H1 (cell line): Measurements from ENCODE around the gene NDC1. TPM values are rescaled to one million over a fixed set of nuclear protein-coding genes. Genes with fewer than 3 reads are reported as not detected.

Experiments
- CTCF ChIA-PET: fragments of 300-600 bp; sonication (Branson Sonifier 250); formaldehyde crosslinking; loops from one replicate; lab custom pipeline; 2021; ENCODE audit not compliant: partially characterized antibody; lab: Charles Lee
- POLR2A ChIA-PET: fragments of 300-600 bp; sonication (Branson Sonifier 250); formaldehyde crosslinking; loops from one replicate; lab custom pipeline; 2021; ENCODE audit warnings: inconsistent platforms; ENCODE audit not compliant: partially characterized antibody; lab: Charles Lee
- DNase-seq, 2 experiments: peaks; one replicate each; pipeline versions ENCODE4 v3.0.0 to v3.0.0-alpha.2; 2010 to 2022; ENCODE audit warnings: low spot score in 2 of 2, low read depth in 1 of 2, mixed read lengths in 1 of 2
- FAIRE-seq: peaks from 2 replicates; lab custom pipeline; 2011; peaks lifted over from hg19 to GRCh38; lab: Jason Lieb, UNC
- H2AFZ ChIP-seq: 2 replicates; pipeline ENCODE4 v1.8.1; 2012; ENCODE audit warnings: low read length, inconsistent platforms
- H2AK5ac ChIP-seq: 2 replicates; pipeline ENCODE4 v1.6.1; 2013; ENCODE audit warnings: low read depth, low read length
- H2BK120ac ChIP-seq: replicated peaks from 2 replicates; pipeline ENCODE3; 2013; ENCODE audit warnings: low read depth, low read length, inconsistent platforms
- H2BK12ac ChIP-seq: 2 replicates; pipeline ENCODE4 v1.6.1; 2013; ENCODE audit warnings: low read depth, low read length
- H2BK15ac ChIP-seq: 2 replicates; pipeline ENCODE4 v1.6.1; 2013; ENCODE audit warnings: low read length
- H2BK20ac ChIP-seq: 2 replicates; pipeline ENCODE4 v1.6.1; 2013; ENCODE audit warnings: low read length
- H2BK5ac ChIP-seq: 2 replicates; pipeline ENCODE4 v1.6.1; 2013; ENCODE audit warnings: low read depth, low read length
- H3K14ac ChIP-seq: 2 replicates; pipeline ENCODE4 v1.6.1; 2013; ENCODE audit warnings: inconsistent platforms; ENCODE audit not compliant: insufficient read length
- H3K18ac ChIP-seq: 2 replicates; pipeline ENCODE4 v1.6.1; 2013; ENCODE audit warnings: low read length; ENCODE audit errors: extremely low read depth
- H3K23ac ChIP-seq: 2 replicates; pipeline ENCODE4 v1.6.1; 2013; ENCODE audit warnings: inconsistent platforms; ENCODE audit not compliant: insufficient read length
- H3K23me2 ChIP-seq: 2 replicates; pipeline ENCODE4 v1.6.1; 2013; ENCODE audit warnings: low read depth, low read length
- H3K27ac ChIP-seq: 2 replicates; pipeline ENCODE4 v1.6.1; 2011; ENCODE audit warnings: low read depth, low read length, inconsistent platforms
- H3K27me3 ChIP-seq, 4 experiments: replicated peaks in 1 of 4; 1 replicate in 1 of 4; 2 replicates in 3 of 4; pipeline versions ENCODE4 v1.6.1 to v1.8.1; 2011 to 2013; ENCODE audit warnings: low read length in 3 of 4, mild to moderate bottlenecking in 3 of 4, inconsistent platforms in 2 of 4, mixed read lengths in 2 of 4, moderate library complexity in 1 of 4; ENCODE audit not compliant: control insufficient read depth in 3 of 4, insufficient read depth in 3 of 4; ENCODE audit errors: extremely low read depth in 1 of 4
- H3K36me3 ChIP-seq, 4 experiments: 2 replicates each; pipeline versions ENCODE4 v1.6.1 to v1.8.1; 2011 to 2013; ENCODE audit warnings: mild to moderate bottlenecking in 4 of 4, low read length in 3 of 4, moderate library complexity in 2 of 4, control low read depth in 1 of 4, inconsistent platforms in 1 of 4; ENCODE audit not compliant: insufficient read depth in 4 of 4, control insufficient read depth in 2 of 4
- H3K4ac ChIP-seq: replicated peaks from 2 replicates; pipeline ENCODE3; 2013; ENCODE audit warnings: low read length, low read depth, mixed read lengths, inconsistent platforms; ENCODE audit not compliant: insufficient read length
- H3K4me1 ChIP-seq, 4 experiments: replicated peaks in 1 of 4; 1 replicate in 1 of 4; 2 replicates in 3 of 4; pipeline versions ENCODE4 v1.6.1 to v1.8.1; 2011 to 2013; ENCODE audit warnings: low read length in 3 of 4, inconsistent platforms in 2 of 4, mixed read lengths in 1 of 4; ENCODE audit not compliant: insufficient read depth in 4 of 4, control insufficient read depth in 3 of 4
- H3K4me2 ChIP-seq, 2 experiments: 2 replicates each; pipeline versions ENCODE4 v1.6.1 to v1.8.1; 2011 to 2013; ENCODE audit warnings: low read depth in 2 of 2, low read length in 2 of 2, control low read depth in 1 of 2, inconsistent platforms in 1 of 2, mild to moderate bottlenecking in 1 of 2; ENCODE audit not compliant: insufficient read depth in 1 of 2
- H3K4me3 ChIP-seq, 4 experiments: fragments of 200-600, 300-600 bp in 1 of 4; sonication (generic), shearing (Covaris generic), sonication (Bioruptor Twin) in 1 of 4; 2 replicates each; pipeline versions ENCODE4 v1.5.1 to v1.8.1; 2011 to 2016; ENCODE audit warnings: low read length in 4 of 4, low read depth in 3 of 4, control low read depth in 2 of 4, inconsistent platforms in 2 of 4, mild to moderate bottlenecking in 2 of 4, mixed read lengths in 1 of 4, moderate library complexity in 1 of 4; ENCODE audit not compliant: insufficient read depth in 2 of 4; ENCODE audit errors: extremely low read depth in 1 of 4
- H3K56ac ChIP-seq: replicated peaks from 2 replicates; pipeline ENCODE3; 2013; ENCODE audit warnings: low read depth, mild to moderate bottlenecking, mixed read lengths, low read length, inconsistent platforms; ENCODE audit not compliant: insufficient read length
- H3K79me1 ChIP-seq: 2 replicates; pipeline ENCODE4 v1.6.1; 2013; ENCODE audit warnings: low read depth, low read length, control low read depth
- H3K79me2 ChIP-seq, 2 experiments: 2 replicates each; pipeline versions ENCODE4 v1.6.1 to v1.8.1; 2012 to 2013; ENCODE audit warnings: low read length in 2 of 2, mild to moderate bottlenecking in 2 of 2, inconsistent platforms in 1 of 2; ENCODE audit not compliant: insufficient read depth in 2 of 2, control insufficient read depth in 1 of 2
- H3K9ac ChIP-seq, 4 experiments: replicated peaks in 1 of 4; 1 replicate in 1 of 4; 2 replicates in 3 of 4; pipeline versions ENCODE4 v1.6.1 to v1.8.1; 2011 to 2013; ENCODE audit warnings: low read depth in 3 of 4, low read length in 3 of 4, control low read depth in 2 of 4, mild to moderate bottlenecking in 2 of 4, moderate library complexity in 2 of 4, inconsistent platforms in 1 of 4; ENCODE audit errors: extremely low read depth in 1 of 4
- H3K9me3 ChIP-seq, 2 experiments: 2 replicates each; pipeline versions ENCODE4 v1.6.1 to v1.8.1; 2012 to 2013; ENCODE audit warnings: mild to moderate bottlenecking in 2 of 2, moderate library complexity in 2 of 2, control low read depth in 1 of 2, inconsistent platforms in 1 of 2, low read depth in 1 of 2, low read length in 1 of 2, mixed read lengths in 1 of 2; ENCODE audit not compliant: insufficient read depth in 2 of 2
- H4K20me1 ChIP-seq, 2 experiments: replicated peaks in 1 of 2; 2 replicates each; pipeline versions ENCODE3 to v1.8.1; 2011 to 2013; ENCODE audit warnings: inconsistent platforms in 2 of 2, low read length in 2 of 2, mild to moderate bottlenecking in 1 of 2; ENCODE audit not compliant: insufficient read depth in 2 of 2, control insufficient read depth in 1 of 2
- H4K5ac ChIP-seq: 2 replicates; pipeline ENCODE4 v1.6.1; 2013; ENCODE audit warnings: low read length, low read depth, mixed read lengths, inconsistent platforms; ENCODE audit not compliant: insufficient read length
- H4K8ac ChIP-seq: 2 replicates; pipeline ENCODE4 v1.8.0; 2013; ENCODE audit warnings: mild to moderate bottlenecking, moderate library complexity, low read length, inconsistent platforms; ENCODE audit not compliant: insufficient read depth; ENCODE audit errors: extremely low read depth
- H4K91ac ChIP-seq: replicated peaks from 2 replicates; pipeline ENCODE3; 2013; ENCODE audit warnings: low read length, mixed read lengths, inconsistent platforms; ENCODE audit not compliant: insufficient read length
- HDAC2 ChIP-seq, 2 experiments: fragments of 300-600 bp in 1 of 2; sonication (generic) in 1 of 2; IDR thresholded peaks; 2 replicates each; pipeline ENCODE4 v1.6.1; 2011 to 2012; ENCODE audit warnings: low read depth in 2 of 2, low read length in 2 of 2, mild to moderate bottlenecking in 2 of 2, moderate library complexity in 2 of 2, borderline replicate concordance in 1 of 2, inconsistent platforms in 1 of 2
- SAP30 ChIP-seq: fragments of 300-600 bp; sonication (generic); IDR thresholded peaks from 2 replicates; pipeline ENCODE4 v1.7.1; 2012; ENCODE audit warnings: low read length, moderate library complexity, mild to moderate bottlenecking, inconsistent platforms; ENCODE audit not compliant: insufficient read depth, insufficient replicate concordance
- WGBS, 2 experiments: shearing (Covaris generic) in 1 of 2; methylation state at CpG; one replicate each; pipeline versions ENCODE4 v1.1.6 to v1.1.7; 2013 to 2015; ENCODE audit warnings: low lambda C conversion rate in 2 of 2, mixed read lengths in 2 of 2, inconsistent platforms in 1 of 2, low coverage in 1 of 2, missing lambda C conversion rate in 1 of 2; ENCODE audit not compliant: insufficient replicate concordance in 2 of 2, insufficient coverage in 1 of 2, insufficient read length in 1 of 2; ENCODE audit errors: extremely low coverage in 1 of 2, missing lambda C conversion rate in 1 of 2; 5-methylcytosine and 5-hydroxymethylcytosine counted together
- polyA plus RNA-seq, 7 experiments: library from polyadenylated mRNA; depleted of rRNA in 3 of 7; stranded (reverse) in 5 of 7; unstranded in 2 of 7; fragments of >200 nt in 5 of 7; fragments of 200-250 nt in 2 of 7; gene quantifications; 1 replicate in 5 of 7; 2 replicates in 1 of 7; 4 replicates in 1 of 7; pipeline versions ENCODE4 v1.2.1 to v1.2.3, GENCODE V29; 2011 to 2013; ENCODE audit warnings: missing spikeins in 2 of 7, mixed read lengths in 2 of 7
- total RNA-seq: library from RNA; stranded (reverse); fragmentation: NEBNext Ultra II Directional; extraction: Animal tissue kit (Norgen Biotek cat#: 25700); gene quantifications from 2 replicates; pipeline ENCODE4 v1.2.1, GENCODE V29; 2021

The NDC1 gene
- total and polyA plus RNA-seq, 2 of the 8 experiments (the other 6 are each of a cell fraction or from before 2014, with no cell fraction given): 62.9 to 66.1 TPM

DNA sequence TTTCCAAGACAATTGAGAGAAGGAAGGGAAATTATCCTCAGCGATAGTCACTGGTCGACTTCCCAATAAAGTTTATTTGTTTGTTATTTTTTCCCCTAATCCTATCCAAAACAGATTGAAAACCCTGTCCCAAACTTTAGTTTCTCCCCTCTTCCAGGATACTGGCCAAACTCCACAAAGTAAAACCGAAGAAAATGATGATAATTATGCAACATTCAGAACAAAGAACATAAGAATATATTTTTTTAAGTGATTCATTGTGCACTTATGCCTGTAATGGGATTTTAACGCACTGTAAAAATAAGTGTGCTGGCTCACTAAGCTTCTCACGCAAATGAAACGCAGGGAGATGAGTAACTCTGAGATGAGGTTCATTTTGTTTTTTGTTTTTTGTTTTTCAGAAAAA lies 105.2 kb downstream of the NDC1 start:
- FAIRE-seq: no peak
- no peaks in the 10 kb centered on the region for H3K79me2 ChIP-seq

More for the DNA sequence above, 105.2 kb downstream of the NDC1 start:
- Histone ChIP-seq H3K9ac (no peak overlapping the region), H2AK5ac (no peak overlapping the region), H2BK120ac (no peak overlapping the region), H3K36me3 (no peaks in the 10 kb centered on the region; a peak in 1 of 8 replicates), H4K5ac (no peak overlapping the region), H3K4me1 (peaks cover 0 to under 1% (median under 1%) of the 10 kb centered on the region in 4 experiments; a peak in 2 of 7 replicates), H3K4me2 (no peak overlapping the region), H3K9me3 (no peaks in the 10 kb centered on the region), H3K23ac (no peak overlapping the region), H3K56ac (no peak overlapping the region), H3K79me1 (no peaks in the 10 kb centered on the region), H4K8ac (no peak overlapping the region)
- 73% methylated on average over 6 of the region's 6 CpGs; no CpG with 5 or more reads in 1 of the 2 experiments for WGBS, 2 experiments
- POLR2A ChIA-PET: no interaction called here
- TF ChIP-seq SAP30 (no peak), HDAC2 (IDR thresholded peaks at IDR 0.05; ENCODE audit: borderline replicate concordance in 1 of 2, low read depth in 2 of 2, low read length in 2 of 2) (no peak)
- TF ChIP-seq, all 59 proteins: peak for 0
- H3K14ac ChIP-seq: no peak overlapping the region
- H3K4me3 ChIP-seq: no peak overlapping the region
- H2BK15ac ChIP-seq: no peak overlapping the region
- H2BK12ac ChIP-seq: no peak overlapping the region
- CTCF ChIA-PET: interaction anchor here (0.7 to 2.6 kb wide), 2 partner anchors 8 to 17 kb away, joined by 3 to 14 read pairs; no protein-coding TSS in a partner anchor
- DNase-seq: no peak
- no peak overlapping the region for H2AFZ ChIP-seq
- no peak overlapping the region for H2BK5ac ChIP-seq
- H3K27me3 ChIP-seq: peaks cover 19 to 27% (median 27%) of the 10 kb centered on the region in 4 experiments
- no peak overlapping the region for H3K4ac ChIP-seq
- no peak overlapping the region for H3K18ac ChIP-seq
- H4K91ac ChIP-seq: no peak overlapping the region
- H4K20me1 ChIP-seq: no peaks in the 10 kb centered on the region
- H3K27ac ChIP-seq: no peak overlapping the region
- no peak overlapping the region for H2BK20ac ChIP-seq
- H3K23me2 ChIP-seq: peaks cover 1% of the 10 kb centered on the region; the same call in 1 of the 2 replicates
